ENCODE data around the gene MAGT1. TPM values are rescaled to one million over a fixed set of nuclear protein-coding genes. Genes with fewer than 3 reads are reported as not detected.

MAGT1 gene
- 10 to 100 TPM; 62.6 to 99.6 TPM for total RNA-seq

DNA sequence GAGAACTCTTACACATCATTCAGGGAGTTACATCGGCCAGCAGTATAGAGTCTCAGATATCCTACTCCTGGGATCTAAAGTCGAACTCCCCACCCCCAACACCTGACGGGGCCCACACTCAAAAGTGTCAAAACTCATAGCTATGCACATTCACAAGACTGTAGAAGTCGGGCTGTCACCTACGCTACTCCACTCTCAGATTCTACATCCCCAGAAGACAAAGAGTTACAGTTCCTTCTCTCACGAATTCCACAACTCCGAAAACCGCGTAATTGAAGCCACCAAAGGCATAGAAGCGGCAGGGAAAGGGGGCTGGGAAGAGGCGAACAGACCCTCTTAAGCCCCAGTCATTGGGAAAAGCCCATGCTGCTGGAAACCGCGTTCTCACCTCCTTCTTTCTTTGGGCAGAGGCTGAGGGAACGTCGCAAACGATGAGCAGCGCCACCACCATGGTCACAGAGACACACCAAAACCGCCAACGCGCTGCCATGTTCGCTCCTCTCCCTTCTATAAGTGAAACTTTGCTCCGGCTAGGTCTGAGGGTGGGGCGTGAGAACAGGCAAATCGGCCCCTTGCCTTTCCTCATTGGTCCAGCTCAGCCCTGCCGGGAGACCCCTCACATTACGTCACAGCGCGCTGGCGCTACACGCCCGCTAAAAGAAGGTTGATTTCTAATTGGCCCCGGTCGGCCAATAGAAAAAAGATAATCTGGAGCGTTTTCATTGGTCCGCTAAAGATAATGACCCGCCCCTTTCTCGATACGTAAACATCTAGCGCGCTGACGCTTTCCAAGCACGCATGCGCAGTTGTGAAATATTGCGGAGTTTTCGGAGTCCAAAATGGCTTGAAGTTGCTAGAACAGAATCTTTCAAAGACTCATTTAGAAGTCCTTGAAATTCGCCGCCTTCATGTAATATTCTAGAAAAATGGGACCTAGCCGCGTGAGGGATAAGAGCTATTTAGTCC, at the start of gene MAGT1:
Gene MAGT1, minus strand, starts transcription at position 515 of the 966 bp plus-strand sequence. Its CDS starts 25 bp downstream, at position 490.

DNA sequence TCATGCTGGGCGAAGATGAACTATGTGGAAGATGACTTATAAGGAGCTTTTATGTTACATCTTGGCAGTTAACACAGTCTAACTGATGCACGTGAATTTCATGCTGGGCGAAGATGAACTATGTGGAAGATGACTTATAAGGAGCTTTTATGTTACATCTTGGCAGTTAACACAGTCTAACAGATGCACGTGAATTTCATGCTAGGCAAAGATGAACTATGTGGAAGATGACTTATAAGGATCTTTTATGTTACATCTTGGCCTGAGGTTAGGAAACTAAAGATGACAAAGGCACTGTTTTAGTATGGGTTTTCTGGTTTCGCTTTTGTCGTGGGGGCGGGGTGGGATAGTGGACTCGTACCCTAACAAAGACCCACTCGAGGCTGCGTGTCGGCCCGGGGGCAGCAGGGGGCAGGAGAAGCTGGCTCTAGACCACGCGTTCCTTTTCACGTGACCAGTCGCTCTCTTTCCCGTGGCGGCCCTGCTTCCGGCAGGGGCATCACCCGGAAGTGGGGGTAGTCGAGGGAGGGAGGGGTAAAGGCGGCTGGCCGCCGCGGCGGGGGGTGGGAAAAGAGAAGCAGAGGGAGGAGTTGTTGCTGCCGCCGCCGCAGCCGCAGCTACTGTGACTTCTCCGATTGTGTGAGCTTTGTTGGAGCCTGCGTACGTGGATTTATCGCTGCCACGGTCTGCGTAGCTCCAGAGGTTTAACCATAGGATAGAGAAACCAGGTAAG, 15.0 kb upstream of the MAGT1 start, which contains the start of gene ATP7A:
Gene ATP7A, plus strand, starts transcription at position 586 of the 733 bp plus-strand sequence. CDS start 60,949 bp downstream, outside the sequence.

DNA sequence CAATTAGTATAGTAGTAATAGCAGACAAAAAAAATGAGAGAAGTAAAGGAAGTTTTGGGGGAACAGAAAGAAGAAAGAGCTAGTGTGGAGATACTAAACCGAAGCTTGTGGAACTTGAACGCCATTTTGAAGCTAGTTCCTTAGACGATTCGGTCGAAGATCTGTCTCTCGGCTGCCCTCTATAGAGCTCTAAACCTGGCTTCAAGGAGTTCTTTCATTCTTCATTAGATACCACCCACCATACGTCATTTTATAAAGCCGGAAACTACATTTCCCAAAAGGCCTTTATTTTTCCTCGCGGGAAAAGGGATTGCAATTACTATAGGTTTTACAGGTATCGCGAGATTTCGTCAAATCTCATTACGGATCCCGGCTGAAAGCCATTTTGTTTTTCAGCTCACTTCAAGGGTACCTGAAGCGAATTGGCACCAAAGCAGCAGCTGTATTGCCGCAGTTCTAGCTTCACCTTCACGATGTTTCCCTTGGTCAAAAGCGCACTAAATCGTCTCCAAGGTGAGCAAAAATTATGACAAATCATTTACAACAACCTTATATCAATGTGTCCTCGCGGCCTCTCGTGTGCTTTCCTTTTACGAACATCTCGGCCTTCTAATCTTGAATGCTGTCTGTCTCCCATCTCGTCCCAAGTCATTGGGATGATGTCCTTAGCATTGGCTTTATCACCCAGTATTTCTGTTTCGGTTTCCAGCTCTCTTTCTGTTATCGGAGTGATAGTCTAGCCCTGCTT, 4.0 kb upstream of the MAGT1 start, which contains the start of gene COX7B:
Gene COX7B, plus strand, starts transcription at position 388 of the 748 bp plus-strand sequence. Its CDS starts 86 bp downstream, at position 474.

DNA sequence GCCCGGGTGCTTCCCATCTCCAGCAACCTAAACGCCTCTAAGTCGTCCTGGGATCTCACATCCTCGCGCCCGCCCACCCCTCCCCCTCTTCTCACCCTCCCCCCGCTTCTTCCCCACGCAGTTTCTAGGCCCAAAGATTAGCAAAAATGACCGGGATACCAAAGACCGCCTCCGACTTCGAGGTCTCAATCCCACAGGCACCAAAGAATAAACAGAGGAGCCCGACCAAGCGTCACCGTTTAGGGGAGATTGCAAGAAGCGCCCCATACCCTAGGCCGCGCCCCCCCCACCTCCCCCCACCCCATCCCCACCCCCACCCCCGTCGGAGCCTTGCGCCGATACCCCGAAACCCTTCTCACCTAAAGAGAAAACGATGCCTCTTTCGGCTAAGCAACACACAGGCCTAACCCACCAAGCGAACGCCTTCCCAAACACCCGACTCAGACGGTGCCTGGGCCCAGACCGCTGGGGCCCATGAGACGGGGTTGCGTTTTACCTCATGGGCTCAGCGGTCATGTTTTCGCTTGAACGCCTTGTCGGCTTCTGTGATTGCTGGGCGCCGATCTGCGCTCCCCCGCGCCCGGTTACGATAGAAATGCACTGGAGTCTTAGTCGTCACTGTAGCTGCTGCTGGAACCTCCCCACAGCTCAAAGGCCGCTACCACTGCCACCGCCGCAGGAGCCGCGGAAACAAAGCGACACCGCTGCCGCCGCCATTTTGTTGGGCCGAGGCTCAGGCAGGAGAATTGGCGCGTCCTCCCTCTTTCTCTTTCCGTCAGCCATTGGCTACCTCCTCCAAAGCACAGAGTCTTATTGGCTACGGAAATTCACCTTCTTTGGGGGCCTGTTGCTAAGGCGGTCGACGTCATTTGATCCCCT, 109.5 kb downstream of the MAGT1 start, which contains the start of gene ATRX:
Gene ATRX, minus strand, starts transcription at position 731 of the 879 bp plus-strand sequence. Its CDS starts 215 bp downstream, at position 516.

Small RNA genes lying within 50 kb of the gene (small RNA-seq; reads per million reads assigned to genes)
- gene RN7SL460P (0 reads per million in 2 donors), gene RNU6-854P (0 reads per million in 2 donors)

Other genes starting within 250 kb of the MAGT1 start
- 10 to 100 TPM; 30.0 to 33.0 TPM for gene ATRX, start 109.2 kb downstream of the MAGT1 start, total RNA-seq
- 100 to 1,000 TPM; 268 to 331 TPM for gene COX7B, start 4.0 kb upstream of the MAGT1 start, total RNA-seq
- 10 to 100 TPM; 22.4 to 41.0 TPM for gene ATP7A, start 15.3 kb upstream of the MAGT1 start, total RNA-seq
- not detected for gene PGAM4, start 74.2 kb upstream of the MAGT1 start, total RNA-seq
- 100 to 1,000 TPM; 216 to 262 TPM for gene PGK1, start 208.8 kb upstream of the MAGT1 start, total RNA-seq
- 10 to 100 TPM; 21.0 to 23.1 TPM for gene TAF9B, start 244.2 kb upstream of the MAGT1 start, total RNA-seq

All from melanocyte of skin (primary cell).